ENCODE data around the gene TTC31. TPM values are rescaled to one million over a fixed set of nuclear protein-coding genes. Genes with fewer than 3 reads are reported as not detected.
A peak's percentile ranks its signal among the peaks of the same experiment; 100 is the strongest.

The TTC31 gene
- total RNA-seq, 1 donor from 2014 or later, result 27.5 TPM

GRCh38 chr2:74498500-74499266 lies 15.8 kb downstream of the TTC31 start:
- no peak for TF ChIP-seq CTCF (conservative IDR thresholded peaks at IDR 0.05)
- peaks cover 80% of the 10 kb centered on the region for H3K27me3 Mint-ChIP-seq
- H3K4me1 Mint-ChIP-seq (ENCODE audit: unreplicated experiment), result peaks cover 32% of the 10 kb centered on the region
- no peaks in the 10 kb centered on the region for H3K9me3 Mint-ChIP-seq
- peak overlapping the region; percentile 92 for H3K4me3 Mint-ChIP-seq
- peak overlapping the region; percentile 73 for H3K27ac Mint-ChIP-seq
- peaks cover 5% of the 10 kb centered on the region for H3K36me3 Mint-ChIP-seq
- no peak for DNase-seq (ENCODE audit: extremely low spot score, unreplicated experiment)

- peaks cover 10% of the 10 kb centered on the region for H3K36me3 Mint-ChIP-seq
Observed at GRCh38 chr2:74499267-74499939, 16.5 kb downstream of the TTC31 start, which contains the start of gene LBX2. Gene LBX2 (minus strand): TSS chr2:74499603. CDS start chr2:74499537, 66 bp downstream.

GRCh38 chr2:74499940-74500577 lies 17.2 kb downstream of the TTC31 start:
- no peak for TF ChIP-seq CTCF (conservative IDR thresholded peaks at IDR 0.05)
- peaks cover 16% of the 10 kb centered on the region for H3K36me3 Mint-ChIP-seq
- peaks cover 94% of the 10 kb centered on the region for H3K27me3 Mint-ChIP-seq
- no peaks in the 10 kb centered on the region for H3K9me3 Mint-ChIP-seq
- no peak for DNase-seq (ENCODE audit: extremely low spot score, unreplicated experiment)
- no peak overlapping the region for H3K27ac Mint-ChIP-seq
- peaks cover 37% of the 10 kb centered on the region for H3K4me1 Mint-ChIP-seq (ENCODE audit: unreplicated experiment)
- H3K4me3 Mint-ChIP-seq, result peak overlapping the region; percentile 73

More at GRCh38 chr2:74499267-74499939, 16.5 kb downstream of the TTC31 start, which contains the start of gene LBX2:
- Mint-ChIP-seq H3K27ac (peak within 1 kb of the TSS; percentile 73), H3K4me3 (peak within 1 kb of the TSS; percentile 92), H3K9me3 (no peaks in the 10 kb centered on the region), H3K4me1 (ENCODE audit: unreplicated experiment) (peaks cover 32% of the 10 kb centered on the region), H3K27me3 (peaks cover 87% of the 10 kb centered on the region)
- no peak for TF ChIP-seq CTCF (conservative IDR thresholded peaks at IDR 0.05)
- DNase-seq (ENCODE audit: extremely low spot score, unreplicated experiment), result no peak

GRCh38 chr2:74500578-74500946 lies 17.7 kb downstream of the TTC31 start:
- Mint-ChIP-seq H3K27ac (no peak overlapping the region), H3K27me3 (peaks cover 95% of the 10 kb centered on the region), H3K4me3 (peak overlapping the region; percentile 73), H3K4me1 (ENCODE audit: unreplicated experiment) (peaks cover 40% of the 10 kb centered on the region), H3K9me3 (no peaks in the 10 kb centered on the region), H3K36me3 (peaks cover 21% of the 10 kb centered on the region)
- TF ChIP-seq CTCF (conservative IDR thresholded peaks at IDR 0.05), result no peak
- DNase-seq (ENCODE audit: extremely low spot score, unreplicated experiment), result no peak

- Mint-ChIP-seq H3K36me3 (peaks cover 18% of the 10 kb centered on the region), H3K27ac (peak overlapping the region; percentile 54), H3K4me3 (peak overlapping the region; percentile 86), H3K4me1 (ENCODE audit: unreplicated experiment) (peaks cover 41% of the 10 kb centered on the region), H3K9me3 (no peaks in the 10 kb centered on the region), H3K27me3 (peaks cover 87% of the 10 kb centered on the region)
- no peak for TF ChIP-seq CTCF (conservative IDR thresholded peaks at IDR 0.05)
- DNase-seq (ENCODE audit: extremely low spot score, unreplicated experiment), result no peak
Observed at GRCh38 chr2:74501335-74502071, 18.6 kb downstream of the TTC31 start.
